Right lobe of liver (tissue), 4 donors: ENCODE data around the gene NCS1.

Experiments used
- CTCF ChIP-seq, 4 donors: fragments of 200-600 bp in 3 of 4; fragments of 450-650 bp in 1 of 4; IDR thresholded peaks; one replicate each; pipeline versions ENCODE4 v1.5.1 to v1.8.0; 2016 to 2022; ENCODE audit warnings: antibody characterized with exemption in 4 of 4, mild to moderate bottlenecking in 2 of 4
- POLR2A ChIP-seq: fragments of 450-650 bp; IDR thresholded peaks from one replicate; pipeline ENCODE4 v1.6.1; 2017; ENCODE audit warnings: antibody characterized with exemption, mild to moderate bottlenecking
- donor health status: DM: no; HTN: no; CAD: no.
- donor health status: DM: no; HTN: no; CAD: no.
- donor health status: DM: no; HTN: yes; CAD: no.

GRCh38 chr9:130198501-130199179, 26.4 kb downstream of the NCS1 start:
- TF ChIP-seq CTCF (IDR thresholded peaks at IDR 0.05) (no peak), POLR2A (no peak)
